ENCODE data around the gene DUSP11.

Gene DUSP11

GRCh38 chr2:73764945-73765344, 15.0 kb downstream of the DUSP11 start:
- H4K20me1 ChIP-seq (ENCODE audit: insufficient read depth, low read length), result no peaks in the 10 kb centered on the region
- H3K79me2 ChIP-seq (ENCODE audit: low read length), result no peaks in the 10 kb centered on the region
- no peaks in the 10 kb centered on the region for H3F3A ChIP-seq (ENCODE audit: insufficient read depth, low read length)
- H3K27ac ChIP-seq (ENCODE audit: low read length), result no peak overlapping the region
- no peaks in the 10 kb centered on the region for H3K27me3 ChIP-seq (replicated peaks; ENCODE audit: insufficient read depth, low read length)
- H3K9ac ChIP-seq (ENCODE audit: low read length), result no peak overlapping the region
- H3K4me1 ChIP-seq (ENCODE audit: low read length), result no peaks in the 10 kb centered on the region
- H3K4me2 ChIP-seq (ENCODE audit: low read depth, low read length), result no peak overlapping the region
- TF ChIP-seq CTCF (IDR thresholded peaks at IDR 0.05; ENCODE audit: low read length), result no peak
- TF ChIP-seq EZH2phosphoT487 (IDR thresholded peaks at IDR 0.05; ENCODE audit: low read length), result no peak
- TF ChIP-seq EZH2 (optimal IDR thresholded peaks at IDR 0.05; ENCODE audit: low read depth, low read length), result no peak
- no peak overlapping the region for H3K4me3 ChIP-seq (ENCODE audit: low read length)
- H3K9me2 ChIP-seq (replicated peaks; ENCODE audit: insufficient read depth, low read length), result no peaks in the 10 kb centered on the region
- H2AFZ ChIP-seq (ENCODE audit: low read length), result no peak overlapping the region
- H3K9me3 ChIP-seq (replicated peaks; ENCODE audit: insufficient read depth, low read length), result no peaks in the 10 kb centered on the region
- peaks cover 8% of the 10 kb centered on the region; the same call in 1 of the 2 replicates for H3K36me3 ChIP-seq (replicated peaks; ENCODE audit: insufficient read depth, low read length)
- no peak for DNase-seq

DNA sequence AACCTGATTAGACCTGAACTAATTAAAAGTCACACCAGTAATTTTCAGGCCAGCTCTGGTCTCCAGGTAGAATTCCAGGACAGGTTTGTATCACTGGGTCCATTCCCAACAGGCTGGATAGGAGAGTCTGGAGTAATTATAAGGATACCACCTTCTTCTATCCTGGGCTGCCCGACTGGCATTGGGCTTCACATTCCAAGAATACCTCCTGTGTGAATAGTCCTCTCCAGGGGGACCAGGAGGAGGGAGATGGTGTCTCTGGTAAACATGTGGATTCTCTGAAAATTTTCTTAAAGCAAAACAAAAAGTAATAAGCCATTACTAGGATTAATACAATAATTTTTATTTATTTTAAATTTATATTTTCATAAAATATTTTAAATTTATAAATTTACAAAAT, 17.3 kb downstream of the DUSP11 start:
- peaks cover 5% of the 10 kb centered on the region; the same call in 1 of the 2 replicates for H3K36me3 ChIP-seq (replicated peaks; ENCODE audit: insufficient read depth, low read length)

DNA sequence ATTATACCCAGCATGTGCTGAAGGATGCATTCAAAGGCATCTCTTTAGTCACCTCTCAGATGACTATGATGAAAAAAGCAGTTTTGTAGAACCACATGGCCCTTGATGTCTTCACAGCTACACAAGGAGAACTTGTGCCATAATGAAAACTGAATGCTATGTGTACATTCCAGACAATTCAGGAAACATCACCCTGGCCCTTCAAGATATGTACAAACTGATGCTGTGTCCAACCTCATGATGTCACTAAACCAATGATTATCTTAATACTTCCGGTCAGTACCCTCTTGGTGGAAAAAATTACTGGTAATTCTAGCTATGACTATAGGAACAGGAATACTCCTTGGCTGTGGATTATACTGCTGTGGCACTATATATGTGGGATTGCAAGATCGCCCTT, 20.0 kb downstream of the DUSP11 start:
- H3K9ac ChIP-seq (ENCODE audit: low read length), result no peak overlapping the region
- no peaks in the 10 kb centered on the region for H3F3A ChIP-seq (ENCODE audit: insufficient read depth, low read length)
- no peak overlapping the region for H3K4me2 ChIP-seq (ENCODE audit: low read depth, low read length)
- no peak overlapping the region for H3K4me3 ChIP-seq (ENCODE audit: low read length)
- H3K36me3 ChIP-seq (replicated peaks; ENCODE audit: insufficient read depth, low read length), result no peaks in the 10 kb centered on the region; the same call in 1 of the 2 replicates
- H3K9me3 ChIP-seq (replicated peaks; ENCODE audit: insufficient read depth, low read length), result no peaks in the 10 kb centered on the region
- no peak for DNase-seq
- TF ChIP-seq CTCF (IDR thresholded peaks at IDR 0.05; ENCODE audit: low read length), result no peak
- TF ChIP-seq EZH2phosphoT487 (IDR thresholded peaks at IDR 0.05; ENCODE audit: low read length), result no peak
- no peak for TF ChIP-seq EZH2 (optimal IDR thresholded peaks at IDR 0.05; ENCODE audit: low read depth, low read length)
- H4K20me1 ChIP-seq (ENCODE audit: insufficient read depth, low read length), result no peaks in the 10 kb centered on the region
- no peaks in the 10 kb centered on the region for H3K4me1 ChIP-seq (ENCODE audit: low read length)
- no peaks in the 10 kb centered on the region for H3K9me2 ChIP-seq (replicated peaks; ENCODE audit: insufficient read depth, low read length)
- no peaks in the 10 kb centered on the region for H3K27me3 ChIP-seq (replicated peaks; ENCODE audit: insufficient read depth, low read length)
- no peaks in the 10 kb centered on the region for H3K79me2 ChIP-seq (ENCODE audit: low read length)
- no peak overlapping the region for H2AFZ ChIP-seq (ENCODE audit: low read length)
- no peak overlapping the region for H3K27ac ChIP-seq (ENCODE audit: low read length)

More for the DNA sequence above, 17.3 kb downstream of the DUSP11 start:
- H2AFZ ChIP-seq (ENCODE audit: low read length), result no peak overlapping the region
- H3K4me3 ChIP-seq (ENCODE audit: low read length), result no peak overlapping the region
- H4K20me1 ChIP-seq (ENCODE audit: insufficient read depth, low read length), result no peaks in the 10 kb centered on the region
- H3K9me3 ChIP-seq (replicated peaks; ENCODE audit: insufficient read depth, low read length), result no peaks in the 10 kb centered on the region
- H3K4me1 ChIP-seq (ENCODE audit: low read length), result no peaks in the 10 kb centered on the region
- H3K27ac ChIP-seq (ENCODE audit: low read length), result no peak overlapping the region
- no peak overlapping the region for H3K9ac ChIP-seq (ENCODE audit: low read length)
- H3K9me2 ChIP-seq (replicated peaks; ENCODE audit: insufficient read depth, low read length), result no peaks in the 10 kb centered on the region
- no peaks in the 10 kb centered on the region for H3K79me2 ChIP-seq (ENCODE audit: low read length)
- H3K4me2 ChIP-seq (ENCODE audit: low read depth, low read length), result no peak overlapping the region
- DNase-seq, result no peak
- TF ChIP-seq CTCF (IDR thresholded peaks at IDR 0.05; ENCODE audit: low read length) (no peak), EZH2phosphoT487 (IDR thresholded peaks at IDR 0.05; ENCODE audit: low read length) (no peak), EZH2 (optimal IDR thresholded peaks at IDR 0.05; ENCODE audit: low read depth, low read length) (no peak)
- H3K27me3 ChIP-seq (replicated peaks; ENCODE audit: insufficient read depth, low read length), result no peaks in the 10 kb centered on the region
- H3F3A ChIP-seq (ENCODE audit: insufficient read depth, low read length), result no peaks in the 10 kb centered on the region
